GM12874 (cell line): ENCODE measurements around the gene ZBTB40.
A peak's percentile ranks its signal among the peaks of the same experiment; 100 is the strongest.

Source experiments
- TF ChIP-seq, protein P1 (sequence below): IDR thresholded peaks from 2 replicates; pipeline ENCODE4 v1.5.1; 2011; ENCODE audit warnings: low read depth, mild to moderate bottlenecking, control low read depth, low read length, moderate library complexity; ENCODE audit not compliant: insufficient read depth

The ZBTB40 gene

DNA sequence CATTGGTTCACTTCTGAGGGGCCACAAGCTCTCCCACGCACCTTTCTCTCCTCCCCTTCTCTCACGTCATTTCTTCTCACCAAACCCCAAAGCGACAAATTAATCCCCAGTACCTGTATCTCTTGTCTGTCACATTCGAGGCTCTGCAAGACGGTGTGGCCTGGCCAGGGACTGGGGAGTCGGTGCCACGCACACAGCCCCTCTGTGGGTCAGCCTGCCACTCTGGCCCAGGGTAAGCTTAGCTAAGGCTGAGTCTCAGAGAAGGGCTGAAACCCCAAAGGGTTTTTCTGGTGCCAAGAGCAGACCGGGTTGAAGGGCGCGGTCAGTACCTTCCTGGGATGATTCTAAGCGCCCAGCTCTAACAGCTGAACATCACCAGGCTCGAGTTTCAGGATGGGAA lies 34.2 kb upstream of the ZBTB40 start:
- TF ChIP-seq, protein P1, sequence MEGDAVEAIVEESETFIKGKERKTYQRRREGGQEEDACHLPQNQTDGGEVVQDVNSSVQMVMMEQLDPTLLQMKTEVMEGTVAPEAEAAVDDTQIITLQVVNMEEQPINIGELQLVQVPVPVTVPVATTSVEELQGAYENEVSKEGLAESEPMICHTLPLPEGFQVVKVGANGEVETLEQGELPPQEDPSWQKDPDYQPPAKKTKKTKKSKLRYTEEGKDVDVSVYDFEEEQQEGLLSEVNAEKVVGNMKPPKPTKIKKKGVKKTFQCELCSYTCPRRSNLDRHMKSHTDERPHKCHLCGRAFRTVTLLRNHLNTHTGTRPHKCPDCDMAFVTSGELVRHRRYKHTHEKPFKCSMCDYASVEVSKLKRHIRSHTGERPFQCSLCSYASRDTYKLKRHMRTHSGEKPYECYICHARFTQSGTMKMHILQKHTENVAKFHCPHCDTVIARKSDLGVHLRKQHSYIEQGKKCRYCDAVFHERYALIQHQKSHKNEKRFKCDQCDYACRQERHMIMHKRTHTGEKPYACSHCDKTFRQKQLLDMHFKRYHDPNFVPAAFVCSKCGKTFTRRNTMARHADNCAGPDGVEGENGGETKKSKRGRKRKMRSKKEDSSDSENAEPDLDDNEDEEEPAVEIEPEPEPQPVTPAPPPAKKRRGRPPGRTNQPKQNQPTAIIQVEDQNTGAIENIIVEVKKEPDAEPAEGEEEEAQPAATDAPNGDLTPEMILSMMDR: no peak

DNA sequence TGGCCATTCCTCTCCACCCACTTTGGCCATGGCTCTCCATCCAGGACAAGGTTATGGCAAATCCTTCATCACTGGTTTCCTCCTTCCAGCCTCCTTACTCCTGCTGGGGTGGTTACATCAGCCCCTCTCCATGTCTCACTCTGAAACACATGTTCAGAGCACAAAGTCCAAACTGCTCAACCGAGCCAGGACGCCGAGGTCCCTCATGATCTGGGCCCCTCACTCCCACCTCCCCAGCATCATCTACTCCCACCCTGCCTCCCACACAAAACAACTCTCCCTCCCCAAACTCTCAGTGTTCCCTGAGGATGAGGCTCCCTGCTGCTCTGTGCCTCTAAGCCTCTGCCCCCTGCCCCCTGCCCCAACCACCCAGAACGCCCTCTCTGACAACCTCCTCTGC lies 33.3 kb upstream of the ZBTB40 start:
- TF ChIP-seq, protein P1: no peak

DNA sequence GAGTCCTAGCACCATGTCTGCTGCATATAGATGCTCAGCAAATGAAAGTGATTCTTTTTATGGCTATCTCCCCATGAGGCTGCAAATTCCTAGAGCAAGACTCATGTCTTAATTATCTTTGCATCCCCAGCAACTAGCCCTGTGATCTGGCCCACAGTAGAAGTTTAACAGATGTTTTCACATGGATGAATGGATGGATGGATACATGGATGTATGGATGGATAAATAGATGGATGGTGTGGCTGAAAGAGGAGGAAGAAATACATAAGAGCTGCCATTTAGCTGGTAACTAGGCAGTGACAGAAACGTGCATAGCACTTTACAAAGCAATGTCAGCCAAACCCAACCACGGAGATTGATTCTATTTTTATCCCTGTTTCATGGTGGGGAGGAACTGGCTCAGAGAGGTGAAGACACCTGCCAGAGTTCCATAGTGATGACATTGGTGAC lies 32.7 kb upstream of the ZBTB40 start:
- TF ChIP-seq, protein P1: no peak

DNA sequence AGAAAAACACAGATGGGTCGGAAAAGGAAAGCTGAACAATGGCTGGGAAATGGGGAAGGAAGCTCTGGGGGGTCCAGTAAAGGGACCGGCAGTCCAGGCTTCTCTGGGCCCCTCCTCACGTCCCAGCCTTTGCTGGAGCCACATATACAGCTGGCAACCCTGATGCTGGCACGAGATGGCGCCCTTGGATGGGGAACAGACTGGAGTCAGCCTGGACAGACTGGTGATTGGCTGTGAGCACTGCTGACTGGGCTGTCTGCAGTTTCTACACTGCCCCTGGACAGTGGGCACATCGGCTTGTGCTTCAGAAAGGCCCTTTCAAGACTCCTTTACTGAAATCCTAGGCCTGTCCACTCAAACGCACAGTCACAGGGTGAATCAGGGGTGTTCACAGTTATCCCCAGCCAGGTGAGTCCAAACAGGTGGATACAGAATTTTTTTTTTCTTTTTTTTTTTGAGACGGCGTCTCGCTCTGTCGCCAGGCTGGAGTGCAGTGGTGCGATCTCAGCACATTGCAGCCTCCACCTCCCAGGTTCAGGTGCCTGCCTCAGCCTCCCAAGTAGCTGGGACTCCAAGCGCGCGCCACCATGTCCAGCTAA lies 31.1 kb upstream of the ZBTB40 start:
- TF ChIP-seq, protein P1: peak; percentile 72

DNA sequence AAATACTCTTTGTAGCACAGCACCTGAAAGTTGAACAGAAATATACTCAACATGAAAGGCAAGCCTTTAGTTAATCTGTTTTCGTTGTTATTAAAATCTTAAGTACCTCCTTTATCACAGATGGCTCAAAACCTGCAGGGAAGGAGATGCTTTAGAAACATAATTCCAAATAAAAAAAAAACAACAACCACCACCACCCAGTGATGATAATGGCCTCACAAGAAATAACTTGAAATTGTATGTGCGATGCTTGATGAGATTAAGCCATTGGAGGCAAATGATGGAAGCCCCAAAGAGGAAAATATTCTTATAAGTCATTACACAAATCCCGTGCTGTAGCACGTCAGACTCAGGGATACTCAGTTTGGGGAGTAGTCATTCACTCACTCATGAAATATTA lies 24.9 kb upstream of the ZBTB40 start:
- TF ChIP-seq, protein P1: no peak

DNA sequence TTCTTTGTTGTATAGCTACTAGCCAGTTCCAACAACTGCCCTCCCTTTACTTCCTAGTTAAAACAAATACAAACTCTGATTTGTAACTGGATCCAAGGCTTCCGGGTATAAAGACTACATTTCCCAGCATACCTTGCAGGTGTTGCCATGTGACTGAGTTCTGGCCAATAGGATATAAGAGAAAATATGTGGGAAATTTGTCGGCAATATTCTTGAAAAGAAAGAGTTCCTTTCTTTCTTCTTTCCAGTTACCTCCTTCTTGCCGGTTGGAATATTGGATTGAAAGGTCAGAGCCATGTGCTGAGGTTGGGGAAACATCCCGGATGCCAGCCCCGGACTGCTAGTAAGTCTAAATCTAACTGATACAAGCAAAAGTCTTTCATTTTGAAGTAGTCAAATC lies 23.0 kb upstream of the ZBTB40 start:
- TF ChIP-seq, protein P1: no peak

DNA sequence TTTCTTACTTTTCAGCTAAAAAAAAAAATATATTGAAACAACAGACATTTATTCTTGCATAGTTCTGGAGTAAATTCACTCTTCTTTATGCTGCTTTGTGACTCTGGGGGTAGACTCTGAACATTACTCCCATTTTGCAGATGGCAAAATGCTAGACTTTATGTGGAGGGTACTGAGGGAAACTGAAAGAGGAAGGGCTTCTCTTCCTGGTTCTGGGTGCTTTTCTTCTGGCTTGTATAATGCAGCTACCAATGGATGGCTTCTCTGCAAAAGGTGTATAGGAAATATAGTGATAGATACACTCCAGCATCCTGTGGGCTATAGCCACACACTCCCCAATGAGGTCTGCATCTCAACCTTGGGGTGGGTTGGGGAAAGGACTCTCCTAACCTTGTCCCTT lies 19.7 kb upstream of the ZBTB40 start:
- TF ChIP-seq, protein P1: no peak
